Type B pancreatic cell (in vitro differentiated cells): Measurements from ENCODE around the gene ZNF460. TPM values are rescaled to one million over a fixed set of nuclear protein-coding genes. Genes with fewer than 3 reads are reported as not detected.

Source experiments
- total RNA-seq: library from RNA; stranded (reverse); gene quantifications from 2 replicates; pipeline ENCODE4 v1.2.1, GENCODE V29; 2021; ENCODE audit warnings: low replicate concordance

The ZNF460 gene
- total RNA-seq, 1 donor from 2014 or later = 58.4 TPM

Other genes starting within 250 kb of the ZNF460 start
- not detected in 2 replicates for gene USP29, start 160.5 kb upstream of the ZNF460 start, total RNA-seq
- gene ZIM3, start 135.3 kb upstream of the ZNF460 start, total RNA-seq = not detected in 2 replicates
- gene DUXA, start 113.0 kb upstream of the ZNF460 start, total RNA-seq = not detected in 2 replicates
- gene ZNF264, start 89.0 kb upstream of the ZNF460 start, total RNA-seq = 37.0 and 42.5 TPM in 2 replicates
- 0.34 and 0.55 TPM in 2 replicates for gene AURKC, start 49.5 kb upstream of the ZNF460 start, total RNA-seq
- 16.8 and 16.9 TPM in 2 replicates for gene ZNF805, start 39.9 kb upstream of the ZNF460 start, total RNA-seq
- gene ZNF543, start 40.0 kb downstream of the ZNF460 start, total RNA-seq = 8.3 and 9.8 TPM in 2 replicates
- 12.1 and 12.2 TPM in 2 replicates for gene ZNF304, start 70.8 kb downstream of the ZNF460 start, total RNA-seq
- gene TRAPPC2B, start 83.1 kb downstream of the ZNF460 start, total RNA-seq = 11.9 and 12.3 TPM in 2 replicates
- gene ZNF547, start 83.1 kb downstream of the ZNF460 start, total RNA-seq = 3.9 and 4.9 TPM in 2 replicates
- gene ZNF548, start 109.4 kb downstream of the ZNF460 start, total RNA-seq = 23.9 and 28.2 TPM in 2 replicates
- gene ZNF17, start 130.7 kb downstream of the ZNF460 start, total RNA-seq = 13.3 and 13.9 TPM in 2 replicates
- 17.5 and 26.6 TPM in 2 replicates for gene ZNF749, start 154.8 kb downstream of the ZNF460 start, total RNA-seq
- gene VN1R1, start 176.7 kb downstream of the ZNF460 start, total RNA-seq = 0.94 and 1.6 TPM in 2 replicates
- 16.6 and 18.0 TPM in 2 replicates for gene ZNF772, start 197.1 kb downstream of the ZNF460 start, total RNA-seq
- 15.4 and 18.4 TPM in 2 replicates for gene ZNF419, start 207.3 kb downstream of the ZNF460 start, total RNA-seq
- gene ZNF773, start 219.5 kb downstream of the ZNF460 start, total RNA-seq = 9.6 and 9.8 TPM in 2 replicates
- 8.5 and 9.2 TPM in 2 replicates for gene ZNF549, start 246.9 kb downstream of the ZNF460 start, total RNA-seq